ENCODE results near the gene JAG2. TPM values are rescaled to one million over a fixed set of nuclear protein-coding genes. Genes with fewer than 3 reads are reported as not detected.
A peak's percentile ranks its signal among the peaks of the same experiment; 100 is the strongest.

The JAG2 gene
- total and polyA plus RNA-seq, 2 of the 13 experiments (the other 11 are each of a cell fraction or from before 2014, with no cell fraction given), result 0.04 to 0.16 TPM

DNA sequence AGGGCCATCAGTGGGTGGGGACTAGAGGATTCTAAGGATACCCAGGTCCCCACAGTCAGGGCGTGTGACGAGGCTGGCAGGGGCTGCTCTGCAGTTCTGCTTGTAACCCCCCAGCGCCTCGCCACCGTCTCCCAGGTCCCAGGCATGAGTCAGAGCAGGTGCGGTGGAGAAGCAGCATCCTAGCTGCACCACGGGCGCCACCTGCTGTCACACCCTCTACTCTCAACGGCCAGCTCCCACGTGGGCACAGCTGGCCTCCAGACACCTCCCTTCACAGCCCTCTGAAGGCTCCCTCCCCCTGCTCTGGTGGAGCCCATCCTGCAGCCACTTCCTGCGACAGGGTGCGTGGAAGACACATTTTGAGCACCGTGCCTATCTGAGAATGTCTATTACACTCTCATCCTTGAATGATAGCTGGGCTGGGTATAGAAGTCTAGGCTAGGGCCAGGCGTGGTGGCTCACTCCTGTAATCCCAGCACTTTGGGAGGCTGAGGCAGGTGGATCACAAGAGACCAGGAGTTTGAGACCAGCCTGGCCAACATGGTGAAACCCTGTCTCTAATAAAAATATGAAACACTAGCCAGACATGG, 19.5 kb upstream of the JAG2 start:
- ATAC-seq, result no peak
- Histone ChIP-seq H3K79me2 (ENCODE audit: insufficient read depth, low read length) (no peaks in the 10 kb centered on the region), H4K20me1 (ENCODE audit: insufficient read depth, low read length) (no peaks in the 10 kb centered on the region), H2AFZ (ENCODE audit: low read length) (no peak overlapping the region), H3K27ac (ENCODE audit: extremely low read length, insufficient read depth, low read length) (no peak overlapping the region), H3K27me3 (ENCODE audit: control insufficient read depth in 1 of 2, insufficient read depth in 2 of 2, low read length in 2 of 2) (peaks cover 4 to 27% of the 10 kb centered on the region in 2 experiments; a peak in 4 of 5 replicates), H3K4me1 (ENCODE audit: insufficient read depth, low read length) (no peaks in the 10 kb centered on the region), H3K9me3 (ENCODE audit: low read length) (peaks cover 6% of the 10 kb centered on the region; the same call in 1 of the 2 replicates), H3K4me3 (replicated peaks in 1 of 3; ENCODE audit: insufficient read depth in 1 of 3, low read depth in 2 of 3, low read length in 3 of 3) (no peak overlapping the region), H3K4me2 (ENCODE audit: low read depth, low read length) (no peak overlapping the region), H3K9ac (ENCODE audit: insufficient read depth, low read depth, low read length) (no peak overlapping the region), H3K36me3 (replicated peaks in 1 of 2; ENCODE audit: control insufficient read depth in 1 of 2, insufficient read depth in 2 of 2, low read length in 2 of 2) (no peaks in the 10 kb centered on the region)
- DNase-seq (ENCODE audit: low spot score), result no peak
- POLR2A ChIA-PET, result no interaction called here
- peak; percentile 50 for TF ChIP-seq STAG1 (CRISPR knock-in tag; IDR thresholded peaks at IDR 0.05)
- no peak for TF ChIP-seq ZNF558 (CRISPR knock-in tag; IDR thresholded peaks at IDR 0.05; ENCODE audit: borderline replicate concordance)
- no peak for TF ChIP-seq MAFK (conservative IDR thresholded peaks at IDR 0.05 in 1 of 2, IDR thresholded peaks at IDR 0.05 in 1 of 2; ENCODE audit: low read length in 2 of 2)
- no peak for TF ChIP-seq LCORL (IDR thresholded peaks at IDR 0.05)
- TF ChIP-seq LCORL (CRISPR knock-in tag; IDR thresholded peaks at IDR 0.05), result no peak
- no peak for TF ChIP-seq GABPA (IDR thresholded peaks at IDR 0.05; ENCODE audit: low read depth, low read length)
- TF ChIP-seq GABPA (CRISPR knock-in tag; IDR thresholded peaks at IDR 0.05; ENCODE audit: low read depth), result no peak
- TF ChIP-seq ZFP37 (CRISPR knock-in tag; IDR thresholded peaks at IDR 0.05; ENCODE audit: borderline replicate concordance), result no peak
- no peak for TF ChIP-seq ZNF350 (CRISPR knock-in tag; IDR thresholded peaks at IDR 0.05; ENCODE audit: borderline replicate concordance, low read depth)
- TF ChIP-seq ZNF549 (CRISPR knock-in tag; IDR thresholded peaks at IDR 0.05), result no peak
- TF ChIP-seq ZFP1 (CRISPR knock-in tag; IDR thresholded peaks at IDR 0.05), result peak; percentile 96; the same call in 1 of the 2 replicates
- TF ChIP-seq, protein P1, sequence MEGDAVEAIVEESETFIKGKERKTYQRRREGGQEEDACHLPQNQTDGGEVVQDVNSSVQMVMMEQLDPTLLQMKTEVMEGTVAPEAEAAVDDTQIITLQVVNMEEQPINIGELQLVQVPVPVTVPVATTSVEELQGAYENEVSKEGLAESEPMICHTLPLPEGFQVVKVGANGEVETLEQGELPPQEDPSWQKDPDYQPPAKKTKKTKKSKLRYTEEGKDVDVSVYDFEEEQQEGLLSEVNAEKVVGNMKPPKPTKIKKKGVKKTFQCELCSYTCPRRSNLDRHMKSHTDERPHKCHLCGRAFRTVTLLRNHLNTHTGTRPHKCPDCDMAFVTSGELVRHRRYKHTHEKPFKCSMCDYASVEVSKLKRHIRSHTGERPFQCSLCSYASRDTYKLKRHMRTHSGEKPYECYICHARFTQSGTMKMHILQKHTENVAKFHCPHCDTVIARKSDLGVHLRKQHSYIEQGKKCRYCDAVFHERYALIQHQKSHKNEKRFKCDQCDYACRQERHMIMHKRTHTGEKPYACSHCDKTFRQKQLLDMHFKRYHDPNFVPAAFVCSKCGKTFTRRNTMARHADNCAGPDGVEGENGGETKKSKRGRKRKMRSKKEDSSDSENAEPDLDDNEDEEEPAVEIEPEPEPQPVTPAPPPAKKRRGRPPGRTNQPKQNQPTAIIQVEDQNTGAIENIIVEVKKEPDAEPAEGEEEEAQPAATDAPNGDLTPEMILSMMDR (CRISPR knock-in tag; IDR thresholded peaks at IDR 0.05), result peak; percentile 58
- TF ChIP-seq ATF6 (CRISPR knock-in tag; conservative IDR thresholded peaks at IDR 0.05), result no peak
- no peak for TF ChIP-seq ONECUT2 (CRISPR knock-in tag; IDR thresholded peaks at IDR 0.05)
- TF ChIP-seq ZNF557 (CRISPR knock-in tag; IDR thresholded peaks at IDR 0.05), result no peak
- TF ChIP-seq SSRP1 (CRISPR knock-in tag; IDR thresholded peaks at IDR 0.05), result no peak
- TF ChIP-seq, protein P2, sequence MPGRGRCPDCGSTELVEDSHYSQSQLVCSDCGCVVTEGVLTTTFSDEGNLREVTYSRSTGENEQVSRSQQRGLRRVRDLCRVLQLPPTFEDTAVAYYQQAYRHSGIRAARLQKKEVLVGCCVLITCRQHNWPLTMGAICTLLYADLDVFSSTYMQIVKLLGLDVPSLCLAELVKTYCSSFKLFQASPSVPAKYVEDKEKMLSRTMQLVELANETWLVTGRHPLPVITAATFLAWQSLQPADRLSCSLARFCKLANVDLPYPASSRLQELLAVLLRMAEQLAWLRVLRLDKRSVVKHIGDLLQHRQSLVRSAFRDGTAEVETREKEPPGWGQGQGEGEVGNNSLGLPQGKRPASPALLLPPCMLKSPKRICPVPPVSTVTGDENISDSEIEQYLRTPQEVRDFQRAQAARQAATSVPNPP (CRISPR knock-in tag; IDR thresholded peaks at IDR 0.05), result no peak
- no peak for TF ChIP-seq MYNN (CRISPR knock-in tag; IDR thresholded peaks at IDR 0.05; ENCODE audit: low read depth)
- TF ChIP-seq RAD21 (CRISPR knock-in tag; IDR thresholded peaks at IDR 0.05), result 0 out of 2 replicates have a peak, but pooled peaks have one; percentile 16
- TF ChIP-seq FOXA1 (IDR thresholded peaks at IDR 0.05), result no peak
- no peak for TF ChIP-seq FOXA1 (CRISPR knock-in tag; IDR thresholded peaks at IDR 0.05)
- TF ChIP-seq, protein P3, sequence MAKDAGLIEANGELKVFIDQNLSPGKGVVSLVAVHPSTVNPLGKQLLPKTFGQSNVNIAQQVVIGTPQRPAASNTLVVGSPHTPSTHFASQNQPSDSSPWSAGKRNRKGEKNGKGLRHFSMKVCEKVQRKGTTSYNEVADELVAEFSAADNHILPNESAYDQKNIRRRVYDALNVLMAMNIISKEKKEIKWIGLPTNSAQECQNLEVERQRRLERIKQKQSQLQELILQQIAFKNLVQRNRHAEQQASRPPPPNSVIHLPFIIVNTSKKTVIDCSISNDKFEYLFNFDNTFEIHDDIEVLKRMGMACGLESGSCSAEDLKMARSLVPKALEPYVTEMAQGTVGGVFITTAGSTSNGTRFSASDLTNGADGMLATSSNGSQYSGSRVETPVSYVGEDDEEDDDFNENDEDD (CRISPR knock-in tag; IDR thresholded peaks at IDR 0.05; ENCODE audit: borderline replicate concordance), result no peak
- TF ChIP-seq RARA (CRISPR knock-in tag; IDR thresholded peaks at IDR 0.05), result no peak
- WGBS (ENCODE audit: low lambda C conversion rate), result 25% methylated on average over 5 of the region's 14 CpGs
- FAIRE-seq, result no peak
- in situ Hi-C loops (cut with HindIII; ENCODE audit: extremely low pct_ligation_motif_present, low pct_unique_long_range_greater_than_20kb) (no loop called here), intact Hi-C loops (cut with micrococcal nuclease; ENCODE audit: unreplicated experiment) (loop anchor here (5.0 kb wide), 1 partner anchor 96 kb away; no protein-coding TSS in a partner anchor)
- CTCF ChIA-PET (ENCODE audit: low intra/inter-chr PET ratio, low total read pairs), result no interaction called here
- no TSS peak for BruUV-seq (replicated peaks)
